GM18861 (cell line): ENCODE data around the gene FOXD3.
"Not testable (repeated sequence)": the region's sequence is repeated elsewhere in the genome, so short reads cannot be mapped to it uniquely, and the experiment has no call there.

Experiments
- ATAC-seq: cut with Tn5 transposase; IDR thresholded peaks from one replicate; pipeline ENCODE4 v1.9.1; 2021; ENCODE audit not compliant: unreplicated experiment

The FOXD3 gene

GRCh38 chr1:63356234-63356633 is 33.9 kb downstream of the FOXD3 start:
- not testable (repeated sequence) for ATAC-seq

DNA sequence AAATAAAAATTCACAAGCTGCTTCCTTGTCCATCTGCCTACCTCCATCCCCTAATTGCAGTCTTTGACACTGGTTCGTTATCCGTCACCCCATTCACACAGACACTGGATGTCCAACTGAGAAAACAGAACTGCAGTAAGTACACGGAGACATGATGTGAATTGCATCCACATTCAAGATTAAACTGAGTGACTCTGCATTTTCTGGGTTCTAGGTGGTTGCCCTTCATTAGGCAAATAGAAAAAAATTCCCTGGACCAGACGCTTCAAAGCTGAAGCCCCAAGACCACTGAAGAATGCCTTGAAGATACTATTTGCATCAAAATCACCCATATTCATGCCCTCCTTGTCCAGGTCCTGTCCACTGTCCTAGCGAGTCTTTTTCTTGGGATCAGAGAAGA is 37.2 kb downstream of the FOXD3 start:
- no peak for ATAC-seq

- ATAC-seq: no peak
Measured at GRCh38 chr1:63362073-63362472, 39.7 kb downstream of the FOXD3 start.

DNA sequence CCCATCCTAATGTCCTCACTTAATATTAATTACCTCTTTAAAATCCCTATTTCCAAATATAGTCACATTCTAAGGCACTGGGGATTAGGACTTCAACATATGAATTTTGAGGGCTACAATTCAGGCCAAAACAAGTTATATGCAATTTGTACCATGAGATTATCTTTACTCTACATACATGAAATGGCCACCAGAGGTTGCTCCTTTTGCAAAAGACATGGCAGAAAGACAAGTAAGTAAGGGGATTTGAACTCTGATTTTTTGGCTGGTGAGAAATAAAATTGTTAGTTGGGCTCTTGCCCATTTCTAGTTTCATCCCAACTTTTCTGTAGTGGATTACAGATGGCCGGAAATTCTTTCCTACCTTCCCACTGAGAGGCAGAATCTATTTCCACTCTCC is 40.2 kb downstream of the FOXD3 start:
- ATAC-seq: no peak

GRCh38 chr1:63363014-63363413 is 40.6 kb downstream of the FOXD3 start:
- ATAC-seq: no peak

GRCh38 chr1:63366908-63367214 is 44.5 kb downstream of the FOXD3 start:
- ATAC-seq: no peak

- peak; percentile 91 for ATAC-seq
Measured at GRCh38 chr1:63367215-63368103, 45.1 kb downstream of the FOXD3 start, which contains the start of gene ALG6. Gene ALG6, plus strand, starts transcription at chr1:63367627. Its CDS starts 3,351 bp downstream, at chr1:63370978.

DNA sequence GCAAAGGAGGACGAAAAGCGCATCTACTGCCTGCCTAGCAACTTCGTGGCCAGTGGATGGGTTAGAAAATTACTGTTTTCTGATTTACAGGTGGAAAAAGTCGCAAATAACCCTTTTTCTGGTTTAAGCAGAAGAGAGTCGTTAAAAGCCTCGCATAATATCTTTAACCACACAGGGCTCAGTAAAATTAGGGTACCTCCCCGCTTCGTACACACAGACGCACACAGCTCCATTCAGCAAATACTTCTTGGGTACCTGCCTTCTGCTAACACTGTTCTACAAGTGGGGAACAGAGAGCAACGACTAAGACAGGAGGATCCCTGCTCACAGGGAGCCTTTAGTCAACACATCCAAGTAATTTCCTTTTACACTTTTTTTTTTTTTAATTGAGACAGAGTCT is 45.8 kb downstream of the FOXD3 start:
- ATAC-seq: no peak
